ENCODE results near the gene PRKN. TPM values are rescaled to one million over a fixed set of nuclear protein-coding genes. Genes with fewer than 3 reads are reported as not detected.

The PRKN gene
- total RNA-seq, 1 experiment from 2014 or later = 2.0 TPM

GRCh38 chr6:161869491-161869890 is 858.1 kb downstream of the PRKN start:
- Histone ChIP-seq H3K79me2 (ENCODE audit: insufficient read depth, low read length) (no peaks in the 10 kb centered on the region), H3K14ac (ENCODE audit: insufficient read depth, low read length) (no peak overlapping the region), H2BK5ac (ENCODE audit: insufficient read length, low read length) (no peak overlapping the region), H3K4me1 (ENCODE audit: insufficient read depth, low read length) (no peaks in the 10 kb centered on the region), H4K8ac (replicated peaks; ENCODE audit: insufficient read length, low read depth, low read length) (no peak overlapping the region), H3K79me1 (ENCODE audit: insufficient read depth, low read depth, low read length, poor library complexity, severe bottlenecking) (no peaks in the 10 kb centered on the region), H2AK5ac (ENCODE audit: insufficient read length, low read length) (no peak overlapping the region), H3K9ac (ENCODE audit: extremely low read depth, insufficient read length, low read length) (no peak overlapping the region), H4K5ac (ENCODE audit: insufficient read length, low read depth, low read length) (no peak overlapping the region), H3K23ac (ENCODE audit: insufficient read length, low read depth, low read length) (no peak overlapping the region), H2BK12ac (ENCODE audit: insufficient read length, low read depth, low read length) (no peak overlapping the region), H3K27ac (ENCODE audit: insufficient read length, low read depth, low read length) (no peak overlapping the region), H3K4ac (ENCODE audit: low read depth, low read length) (no peak overlapping the region), H3T11ph (ENCODE audit: low read length) (no peak overlapping the region), H3K4me2 (ENCODE audit: insufficient read depth, insufficient read length, low read length) (no peak overlapping the region), H2AFZ (ENCODE audit: low read length) (no peak overlapping the region), H2BK15ac (ENCODE audit: low read depth, low read length) (no peak overlapping the region), H4K91ac (ENCODE audit: insufficient read length, low read depth, low read length) (no peak overlapping the region), H3K27me3 (ENCODE audit: insufficient read depth, low read length) (no peaks in the 10 kb centered on the region), H3K23me2 (ENCODE audit: insufficient read length, low read depth, low read length, poor library complexity, severe bottlenecking) (no peaks in the 10 kb centered on the region), H2BK20ac (ENCODE audit: low read depth, low read length, poor library complexity, severe bottlenecking) (no peak overlapping the region), H3K18ac (ENCODE audit: insufficient read length, low read depth, low read length) (no peak overlapping the region), H3K9me3 (ENCODE audit: control insufficient read depth, low read depth, low read length) (no peaks in the 10 kb centered on the region), H2BK120ac (ENCODE audit: low read depth, low read length, poor library complexity, severe bottlenecking) (no peak overlapping the region), H3K56ac (ENCODE audit: insufficient read length, low read depth, low read length) (no peak overlapping the region), H4K20me1 (ENCODE audit: control insufficient read depth, insufficient read depth, insufficient read length) (no peaks in the 10 kb centered on the region)
- no peak for DNase-seq
- H3K27ac Mint-ChIP-seq = no peak overlapping the region
- H3K9me3 Mint-ChIP-seq = no peaks in the 10 kb centered on the region; a peak in 1 of 5 replicates
- TF ChIP-seq CTCF (conservative IDR thresholded peaks at IDR 0.05) = no peak
- H3K4me1 Mint-ChIP-seq = no peaks in the 10 kb centered on the region
- no peaks in the 10 kb centered on the region; a peak in 1 of 7 replicates for H3K36me3 Mint-ChIP-seq (ENCODE audit: insufficient read depth in 1 of 3, low read depth in 3 of 3)
- no peak overlapping the region for H3K4me3 Mint-ChIP-seq
- no CpG with 5 or more reads among the region's 4 CpGs for WGBS (ENCODE audit: extremely low coverage, insufficient read length, low lambda C conversion rate)
- no peaks in the 10 kb centered on the region for H3K27me3 Mint-ChIP-seq (ENCODE audit: low read depth)
